ENCODE measurements around the gene GALNT16.

GALNT16 gene

DNA sequence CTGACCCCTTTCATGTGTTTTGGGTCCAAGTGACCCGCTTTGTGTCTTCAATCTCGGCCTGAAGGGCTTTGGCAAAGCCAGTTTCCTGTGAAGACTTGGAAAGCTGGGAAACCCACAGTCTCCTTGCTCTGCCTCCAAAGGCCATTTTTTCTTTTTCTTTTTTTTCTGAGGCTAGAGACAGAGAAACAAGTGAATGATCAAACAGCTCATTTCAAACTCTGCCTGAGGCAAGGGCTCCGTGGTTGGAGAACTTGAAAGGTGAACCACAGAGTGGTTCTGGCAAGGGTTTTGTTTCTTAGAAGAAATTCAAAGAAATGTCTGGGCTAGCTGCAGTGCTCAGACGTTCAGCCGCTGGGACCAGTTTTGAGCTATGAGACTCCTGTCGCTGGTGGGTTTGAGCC lies 75.4 kb downstream of the GALNT16 start:
- peak; percentile 27 for DNase-seq

DNA sequence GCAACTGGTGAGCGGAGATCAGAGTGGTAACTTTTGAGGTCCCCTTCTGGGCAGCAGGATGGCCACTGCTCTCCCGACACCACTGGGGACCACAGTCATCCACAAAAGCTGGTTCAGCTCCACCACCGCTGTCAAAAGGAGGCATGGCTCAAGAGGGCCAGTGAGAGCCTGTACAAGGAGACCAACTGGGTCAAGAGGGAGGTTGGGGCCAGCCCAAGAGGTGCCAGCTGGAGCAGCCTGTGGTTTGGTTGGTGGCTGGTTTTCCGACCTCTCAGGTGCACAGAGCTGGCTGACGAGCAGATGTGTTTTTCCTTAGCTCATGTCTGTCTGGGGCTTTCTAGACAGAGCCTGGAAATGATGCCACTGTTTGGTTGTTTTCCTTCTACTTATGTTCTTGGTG lies 78.0 kb downstream of the GALNT16 start:
- H3K27me3 Mint-ChIP-seq, result peaks cover 40% of the 10 kb centered on the region
- H3K9me3 Mint-ChIP-seq, result no peaks in the 10 kb centered on the region
- CTCF ChIA-PET, result no interaction called here
- peaks cover 8% of the 10 kb centered on the region for H3K4me1 Mint-ChIP-seq
- no peak overlapping the region for H3K4me3 Mint-ChIP-seq
- H3K27ac Mint-ChIP-seq, result no peak overlapping the region
- no peak for DNase-seq
- H3K36me3 Mint-ChIP-seq, result no peaks in the 10 kb centered on the region

More for the DNA sequence above, 75.4 kb downstream of the GALNT16 start:
- Mint-ChIP-seq H3K27me3 (peaks cover 41% of the 10 kb centered on the region), H3K9me3 (no peaks in the 10 kb centered on the region), H3K4me1 (peaks cover 8% of the 10 kb centered on the region), H3K36me3 (no peaks in the 10 kb centered on the region), H3K4me3 (no peak overlapping the region), H3K27ac (no peak overlapping the region)
- CTCF ChIA-PET, result interaction anchor here (1.5 kb wide), 1 partner anchor 11 kb away, joined by 3 read pairs; no protein-coding TSS in a partner anchor

DNA sequence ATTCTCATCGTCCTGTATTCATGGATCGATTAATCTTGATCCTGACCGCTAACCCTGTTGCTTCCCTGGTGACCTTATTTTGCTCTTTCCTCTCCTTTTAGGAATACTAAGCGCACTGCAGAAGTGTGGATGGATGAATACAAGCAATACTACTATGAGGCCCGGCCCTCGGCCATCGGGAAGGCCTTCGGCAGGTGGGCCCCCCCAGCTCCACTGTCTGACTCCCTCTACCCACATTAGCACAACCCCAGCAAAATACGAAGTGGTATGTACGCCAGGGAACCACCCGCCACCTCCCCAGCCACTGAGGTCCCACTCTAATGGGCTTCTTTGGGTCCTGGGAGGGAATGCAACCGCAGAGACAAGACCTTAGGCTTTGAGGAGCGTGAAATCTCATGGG lies 79.5 kb downstream of the GALNT16 start:
- Mint-ChIP-seq H3K27me3 (peaks cover 30% of the 10 kb centered on the region), H3K4me3 (no peak overlapping the region), H3K4me1 (peaks cover 8% of the 10 kb centered on the region), H3K27ac (no peak overlapping the region), H3K9me3 (no peaks in the 10 kb centered on the region), H3K36me3 (no peaks in the 10 kb centered on the region)
- CTCF ChIA-PET, result no interaction called here
- no peak for DNase-seq

DNA sequence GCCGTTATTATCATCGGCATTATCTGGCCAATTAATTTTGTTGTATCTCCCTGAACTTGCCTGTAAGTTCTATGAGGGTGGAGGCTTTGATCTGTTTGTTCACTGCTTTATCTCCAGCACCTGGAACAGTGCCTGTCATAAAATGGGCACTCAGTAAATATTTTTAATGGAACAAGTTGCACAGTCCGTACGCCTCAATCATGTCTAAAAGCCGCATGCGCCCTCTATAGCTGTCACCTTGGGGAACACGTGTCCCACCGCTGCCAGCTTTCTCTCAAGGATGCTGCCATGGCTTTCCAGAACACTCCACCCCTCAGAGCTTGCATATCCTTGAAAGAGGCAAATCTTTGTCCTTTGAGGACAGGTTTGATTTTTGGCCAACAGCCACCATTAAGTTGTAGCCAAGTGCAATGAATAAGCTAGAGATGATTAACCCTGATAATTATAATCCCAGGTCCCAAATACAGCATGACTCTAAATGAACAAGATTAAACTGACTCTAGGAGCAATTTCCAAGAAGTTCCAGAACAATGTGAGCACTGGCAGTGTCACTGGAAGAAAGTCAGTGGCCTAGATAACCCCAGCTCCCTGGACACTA lies 83.1 kb downstream of the GALNT16 start:
- H3K27ac Mint-ChIP-seq, result no peak overlapping the region
- H3K4me3 Mint-ChIP-seq, result no peak overlapping the region
- no peaks in the 10 kb centered on the region for H3K4me1 Mint-ChIP-seq
- DNase-seq, result no peak
- no peaks in the 10 kb centered on the region for H3K36me3 Mint-ChIP-seq
- H3K9me3 Mint-ChIP-seq, result no peaks in the 10 kb centered on the region
- H3K27me3 Mint-ChIP-seq, result peaks cover 37% of the 10 kb centered on the region
- CTCF ChIA-PET, result no interaction called here

DNA sequence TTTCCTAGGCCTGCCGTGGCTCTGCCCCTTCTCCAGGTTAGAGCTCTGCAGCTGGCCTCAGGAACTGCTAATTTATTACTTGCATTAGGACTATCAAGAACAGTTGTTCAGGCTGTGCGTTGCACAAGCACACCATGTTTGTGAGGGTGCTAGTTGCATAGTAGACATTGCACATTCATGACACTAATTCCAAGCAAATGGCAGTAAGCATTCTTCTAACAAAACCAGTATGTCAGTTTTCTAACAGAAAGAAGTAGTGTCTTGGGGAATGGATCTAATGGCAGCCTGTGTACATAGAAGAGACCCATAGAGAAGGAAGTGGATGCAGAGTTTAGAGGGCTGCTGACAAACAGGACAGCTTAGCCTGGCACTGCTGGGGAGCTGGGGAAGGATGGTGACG lies 84.2 kb downstream of the GALNT16 start:
- CTCF ChIA-PET, result no interaction called here
- H3K4me3 Mint-ChIP-seq, result no peak overlapping the region

DNA sequence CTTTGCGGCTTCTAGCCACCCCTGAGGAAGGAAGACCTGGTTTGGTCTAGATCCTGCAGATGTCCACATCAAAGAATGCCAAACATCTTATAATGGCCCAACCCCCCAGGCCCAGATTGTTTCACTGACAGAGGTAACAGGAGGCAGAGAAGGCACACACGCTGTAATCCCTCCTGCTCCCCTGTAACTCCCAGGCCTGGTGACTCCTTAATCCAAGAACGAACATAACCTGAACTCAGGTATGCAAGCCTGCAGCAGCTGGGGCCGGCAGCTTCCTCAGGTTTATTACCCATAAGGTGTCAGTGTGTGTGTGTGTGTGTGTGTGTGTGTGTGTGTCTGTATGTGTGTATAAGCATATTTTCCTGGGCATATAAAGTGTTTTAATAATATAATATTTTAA lies 85.4 kb downstream of the GALNT16 start:
- Mint-ChIP-seq H3K36me3 (no peaks in the 10 kb centered on the region), H3K27me3 (peaks cover 47% of the 10 kb centered on the region), H3K4me3 (no peak overlapping the region), H3K27ac (no peak overlapping the region), H3K4me1 (no peaks in the 10 kb centered on the region), H3K9me3 (no peaks in the 10 kb centered on the region)
- CTCF ChIA-PET, result interaction anchor here (1.2 kb wide), 1 partner anchor 10 kb away, joined by 3 read pairs; no protein-coding TSS in a partner anchor
- DNase-seq, result no peak

More for the DNA sequence above, 84.2 kb downstream of the GALNT16 start:
- no peak for DNase-seq
- H3K36me3 Mint-ChIP-seq, result no peaks in the 10 kb centered on the region
- no peak overlapping the region for H3K27ac Mint-ChIP-seq
- H3K4me1 Mint-ChIP-seq, result no peaks in the 10 kb centered on the region
- no peaks in the 10 kb centered on the region for H3K9me3 Mint-ChIP-seq
- peaks cover 35% of the 10 kb centered on the region for H3K27me3 Mint-ChIP-seq

DNA sequence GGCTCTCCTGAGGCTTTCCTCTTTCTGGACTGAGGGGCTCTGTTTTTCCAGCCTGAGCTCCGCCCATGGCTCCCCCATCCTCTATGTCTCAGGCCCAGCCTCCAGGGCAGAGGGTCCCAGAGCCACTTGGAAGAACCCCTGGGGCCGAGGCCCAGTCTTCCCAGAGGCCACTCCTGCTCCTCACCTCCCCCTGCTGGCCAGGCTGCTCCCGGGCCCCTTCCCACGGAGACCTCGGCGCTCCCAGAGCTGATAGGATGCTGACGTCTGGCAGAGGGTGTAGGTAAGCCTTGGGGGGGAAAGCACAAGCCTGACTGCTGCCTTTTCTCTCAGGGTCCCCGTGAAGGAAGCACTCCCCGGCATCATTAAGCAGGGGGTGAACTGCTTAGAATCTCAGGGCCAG lies 86.8 kb downstream of the GALNT16 start:
- Mint-ChIP-seq H3K27ac (no peak overlapping the region), H3K27me3 (peaks cover 49% of the 10 kb centered on the region), H3K36me3 (no peaks in the 10 kb centered on the region), H3K9me3 (no peaks in the 10 kb centered on the region), H3K4me3 (no peak overlapping the region), H3K4me1 (no peaks in the 10 kb centered on the region)
- peak; percentile 32 for DNase-seq
- CTCF ChIA-PET, result interaction anchor here (0.6 to 1.3 kb wide), 5 partner anchors 11 to 485 kb away, joined by 3 to 4 read pairs (median 3); no protein-coding TSS in a partner anchor

DNA sequence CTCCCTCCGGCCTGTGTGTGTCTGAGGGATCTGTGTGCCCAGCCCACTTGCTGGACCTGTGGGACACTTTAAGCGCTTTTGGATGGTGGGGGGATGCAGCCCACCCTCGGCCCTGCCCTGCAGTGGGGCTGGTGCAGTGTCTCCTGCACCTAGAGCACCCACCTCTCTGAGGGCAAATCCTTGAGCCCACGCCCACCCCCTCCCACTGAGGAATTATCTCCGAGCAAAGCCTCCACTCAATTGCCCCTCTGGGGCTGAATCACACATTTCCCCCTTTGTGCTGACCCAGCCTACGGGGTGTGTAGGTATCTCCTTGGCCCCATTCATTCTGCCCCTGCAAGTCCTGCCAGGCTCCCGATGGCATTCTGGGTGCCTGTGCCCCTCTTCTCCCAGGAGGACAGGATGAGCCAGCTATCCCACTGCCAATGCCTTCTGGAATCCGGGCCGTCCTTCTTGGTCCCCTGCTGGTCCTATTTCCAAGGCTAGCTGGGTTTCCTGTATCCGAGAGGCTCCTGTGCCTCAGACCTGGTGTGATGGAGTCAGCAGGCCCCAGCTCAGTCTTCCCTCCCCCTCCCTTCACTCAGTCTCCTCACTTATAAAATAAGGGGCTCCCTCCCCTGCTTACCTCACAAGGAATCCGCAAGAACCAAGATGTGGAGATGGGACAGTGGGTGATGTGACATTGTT lies 89.3 kb downstream of the GALNT16 start:
- CTCF ChIA-PET, result no interaction called here
- peaks cover 49% of the 10 kb centered on the region for H3K27me3 Mint-ChIP-seq
- no peaks in the 10 kb centered on the region for H3K9me3 Mint-ChIP-seq
- H3K27ac Mint-ChIP-seq, result no peak overlapping the region
- no peak for DNase-seq
- H3K4me3 Mint-ChIP-seq, result no peak overlapping the region
- H3K4me1 Mint-ChIP-seq, result peaks cover 8% of the 10 kb centered on the region
- no peaks in the 10 kb centered on the region for H3K36me3 Mint-ChIP-seq

DNA sequence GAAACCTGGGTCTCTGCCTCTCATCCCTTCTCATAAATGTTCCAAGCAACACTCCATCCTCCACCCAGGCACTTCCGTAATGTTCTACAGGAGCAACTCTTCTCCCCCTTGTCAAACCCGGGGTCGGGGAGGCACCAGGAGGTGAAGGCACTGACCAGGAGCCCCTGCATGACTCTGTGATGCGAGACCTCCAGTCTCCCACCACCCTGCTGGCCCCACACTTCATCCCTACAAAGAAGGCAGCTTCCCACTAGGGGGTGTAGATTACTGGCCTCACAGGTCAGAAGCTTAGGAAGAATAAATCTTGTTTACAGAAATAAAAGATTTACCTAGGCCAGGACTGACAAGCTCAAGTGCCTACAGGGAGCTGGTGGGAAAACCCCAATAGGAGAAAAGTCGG lies 90.9 kb downstream of the GALNT16 start:
- H3K9me3 Mint-ChIP-seq, result no peaks in the 10 kb centered on the region
- no peak for DNase-seq
- H3K27me3 Mint-ChIP-seq, result peaks cover 38% of the 10 kb centered on the region
- CTCF ChIA-PET, result interaction anchor here (0.6 to 1.4 kb wide), 3 partner anchors 45 to 111 kb away, joined by 3 read pairs; no protein-coding TSS in a partner anchor
- H3K4me1 Mint-ChIP-seq, result peaks cover 21% of the 10 kb centered on the region
- no peak overlapping the region for H3K27ac Mint-ChIP-seq
- no peaks in the 10 kb centered on the region for H3K36me3 Mint-ChIP-seq
- no peak overlapping the region for H3K4me3 Mint-ChIP-seq

DNA sequence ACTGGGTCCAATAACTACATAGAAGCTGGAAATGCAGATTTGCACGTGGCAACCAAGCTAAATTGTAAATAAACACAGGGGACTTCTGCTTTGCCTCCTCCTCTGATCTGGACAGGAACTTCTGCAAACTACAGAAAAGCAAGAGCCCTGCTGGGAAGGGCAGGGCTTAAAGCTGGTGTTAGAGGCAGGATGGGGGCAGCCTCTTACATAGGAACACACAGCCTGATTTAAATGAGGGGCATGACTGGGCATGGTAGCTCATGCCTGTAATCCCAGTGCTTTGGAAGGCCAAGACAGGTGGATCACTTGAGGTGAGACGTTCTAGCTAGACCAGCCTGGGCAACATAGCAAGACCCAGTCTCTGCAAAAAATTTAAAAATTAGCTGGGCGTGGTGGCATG lies 91.4 kb downstream of the GALNT16 start:
- Mint-ChIP-seq H3K27me3 (peaks cover 37% of the 10 kb centered on the region), H3K36me3 (no peaks in the 10 kb centered on the region), H3K4me1 (peaks cover 23% of the 10 kb centered on the region), H3K9me3 (no peaks in the 10 kb centered on the region), H3K4me3 (no peak overlapping the region), H3K27ac (no peak overlapping the region)
- CTCF ChIA-PET, result interaction anchor here (1.0 to 1.4 kb wide), 2 partner anchors 44 to 111 kb away, joined by 3 read pairs; no protein-coding TSS in a partner anchor
- no peak for DNase-seq

DNA sequence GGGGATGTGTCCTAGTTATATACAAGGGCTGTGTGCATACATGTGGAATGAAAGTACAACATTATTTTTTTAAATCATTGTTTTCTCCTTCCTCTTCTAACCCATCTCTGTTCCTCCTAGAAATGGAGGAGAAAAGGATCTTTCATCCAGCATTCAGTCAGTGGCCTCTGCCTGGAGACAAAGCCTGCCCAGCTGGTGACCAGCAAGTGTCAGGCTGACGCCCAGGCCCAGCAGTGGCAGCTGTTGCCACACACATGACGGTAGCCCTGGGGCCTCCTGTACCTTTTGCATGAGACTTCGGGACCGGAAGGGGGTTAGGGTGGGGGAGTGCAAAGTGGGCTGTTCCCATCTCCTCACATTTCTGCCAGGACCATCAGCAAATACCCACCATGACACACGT lies 92.0 kb downstream of the GALNT16 start:
- CTCF ChIA-PET, result interaction anchor here (1.4 kb wide), 1 partner anchor 110 kb away, joined by 3 read pairs; no protein-coding TSS in a partner anchor
- H3K4me3 Mint-ChIP-seq, result no peak overlapping the region

DNA sequence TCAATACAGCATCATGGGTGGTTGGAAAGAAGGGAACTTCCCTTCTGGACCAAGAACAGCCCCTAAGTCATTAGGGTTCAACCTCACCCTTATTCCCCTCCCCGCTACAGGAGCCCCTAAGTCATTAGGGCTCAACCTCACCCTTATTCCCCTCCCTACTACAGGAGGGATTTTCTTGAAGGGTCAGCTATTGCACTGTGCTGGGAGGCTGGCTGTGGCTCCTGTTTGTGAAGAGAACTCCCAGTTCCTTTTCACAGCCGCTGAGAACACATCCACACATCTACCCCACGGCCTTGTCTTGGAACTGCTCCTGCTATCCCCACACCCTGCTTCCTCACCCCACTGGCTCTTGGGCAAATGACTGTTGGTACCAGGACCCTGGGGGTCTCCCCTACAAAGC lies 93.2 kb downstream of the GALNT16 start:
- Mint-ChIP-seq H3K4me3 (no peak overlapping the region), H3K27ac (peak overlapping the region; percentile 42)

More for the DNA sequence above, 92.0 kb downstream of the GALNT16 start:
- no peaks in the 10 kb centered on the region for H3K36me3 Mint-ChIP-seq
- H3K27ac Mint-ChIP-seq, result no peak overlapping the region
- H3K27me3 Mint-ChIP-seq, result peaks cover 32% of the 10 kb centered on the region
- no peaks in the 10 kb centered on the region for H3K9me3 Mint-ChIP-seq
- H3K4me1 Mint-ChIP-seq, result peaks cover 23% of the 10 kb centered on the region
- no peak for DNase-seq

DNA sequence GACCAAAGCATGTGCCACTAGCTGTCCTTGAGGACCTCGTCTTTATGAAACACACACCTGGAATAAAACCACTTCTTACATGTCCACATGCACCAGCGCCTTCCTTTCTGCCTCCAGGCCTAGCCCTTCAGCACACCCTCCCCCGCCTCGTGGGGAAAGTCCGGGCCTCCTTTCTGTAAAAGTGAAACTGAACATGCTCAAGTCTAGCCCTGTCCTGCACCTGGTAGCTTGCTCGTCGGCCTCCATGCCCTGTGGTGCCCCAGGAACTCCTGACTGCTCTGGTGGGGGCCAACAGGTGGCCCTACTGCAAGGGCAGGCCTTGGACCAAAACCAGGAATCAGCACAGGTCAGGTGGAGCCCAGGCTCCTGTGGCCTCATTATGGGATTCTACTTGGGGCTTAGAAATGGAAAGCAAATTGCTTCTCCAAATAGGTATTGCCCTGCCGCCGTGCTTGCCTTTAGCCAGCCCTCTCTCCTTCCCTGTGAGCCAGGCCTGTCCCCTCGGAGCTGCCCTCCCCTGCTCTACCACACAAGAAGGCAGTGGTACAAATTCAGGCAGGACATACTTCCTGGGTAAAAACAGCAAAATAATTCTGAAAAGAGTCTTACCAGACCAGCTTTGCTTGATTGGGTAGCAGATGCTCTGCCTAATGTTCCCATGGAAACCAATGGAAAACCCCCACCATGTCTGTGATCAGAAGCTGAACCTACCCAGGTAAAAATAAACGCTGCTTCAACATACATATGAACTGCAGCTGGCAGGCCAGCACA lies 94.6 kb downstream of the GALNT16 start:
- CTCF ChIA-PET, result interaction anchor here (1.1 kb wide), 1 partner anchor 42 kb away, joined by 3 read pairs; no protein-coding TSS in a partner anchor
- H3K4me1 Mint-ChIP-seq, result peaks cover 23% of the 10 kb centered on the region
- H3K27me3 Mint-ChIP-seq, result peaks cover 30% of the 10 kb centered on the region
- DNase-seq, result peak; percentile 80
- peak overlapping the region; percentile 93 for H3K27ac Mint-ChIP-seq
- no peaks in the 10 kb centered on the region for H3K9me3 Mint-ChIP-seq
- no peaks in the 10 kb centered on the region for H3K36me3 Mint-ChIP-seq
- peak overlapping the region; percentile 46 for H3K4me3 Mint-ChIP-seq

More for the DNA sequence above, 93.2 kb downstream of the GALNT16 start:
- no peaks in the 10 kb centered on the region for H3K9me3 Mint-ChIP-seq
- no peak for DNase-seq
- no peaks in the 10 kb centered on the region for H3K36me3 Mint-ChIP-seq
- CTCF ChIA-PET, result no interaction called here
- peaks cover 23% of the 10 kb centered on the region for H3K4me1 Mint-ChIP-seq
- peaks cover 34% of the 10 kb centered on the region for H3K27me3 Mint-ChIP-seq

DNA sequence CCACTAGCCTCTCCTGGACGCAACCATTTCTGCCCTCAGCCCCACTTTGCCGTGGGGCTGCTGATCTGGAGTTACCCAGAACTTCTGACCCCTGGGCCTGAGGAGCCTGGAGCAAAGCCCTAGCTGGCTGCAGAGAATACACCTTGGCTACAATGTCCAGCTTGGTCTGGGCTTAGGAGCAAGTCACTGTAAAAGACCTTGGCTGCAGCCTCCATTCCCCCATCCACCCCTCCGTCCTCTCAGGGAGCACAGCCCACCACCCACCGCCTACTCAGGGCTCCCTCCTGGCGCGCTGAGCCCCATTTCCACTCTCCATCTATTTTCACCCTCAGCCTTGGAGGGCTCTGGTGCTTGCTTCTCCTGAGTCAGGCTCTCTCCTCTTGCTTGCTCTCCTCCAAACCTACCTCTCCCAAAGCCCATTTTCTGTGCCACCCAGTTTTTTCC lies 95.2 kb downstream of the GALNT16 start:
- Mint-ChIP-seq H3K9me3 (no peaks in the 10 kb centered on the region), H3K4me3 (no peak overlapping the region), H3K27me3 (peaks cover 24% of the 10 kb centered on the region), H3K4me1 (peaks cover 23% of the 10 kb centered on the region), H3K36me3 (no peaks in the 10 kb centered on the region), H3K27ac (peak overlapping the region; percentile 93)
- no peak for DNase-seq
- CTCF ChIA-PET, result interaction anchor here (1.1 kb wide), 1 partner anchor 42 kb away, joined by 3 read pairs; no protein-coding TSS in a partner anchor

All from activated naive CD4-positive, alpha-beta T cell treated with anti-CD3 and anti-CD28 coated beads, Interleukin-2, amount 10 ng/mL, durations not matched to agents 7 days and 5 days (primary cell).